Natural killer cell (primary cell): ENCODE measurements around the gene BRINP2. TPM values are rescaled to one million over a fixed set of nuclear protein-coding genes. Genes with fewer than 3 reads are reported as not detected.

ENCODE experiments used
- ATAC-seq, 3 donors: fragments of 150-1000 bp in 2 of 3; fragments of 200-7000 bp in 1 of 3; cut with Tn5 transposase; 1 replicate in 1 of 3; 2 replicates in 2 of 3; pipeline ENCODE4 v1.10.0; 2021; ENCODE audit warnings: mild to moderate bottlenecking in 2 of 3, moderate library complexity in 2 of 3
- DNase-seq, 2 donors: peaks; one replicate each; pipeline versions ENCODE4 v3.0.0 to v3.0.0-alpha.2; 2013 to 2021; ENCODE audit warnings: mixed read lengths in 1 of 2
- H3K27ac ChIP-seq: one replicate; pipeline ENCODE4 v1.5.1; 2013; ENCODE audit warnings: mild to moderate bottlenecking, low read length
- H3K27me3 ChIP-seq: one replicate; pipeline ENCODE4 v1.6.1; 2013; ENCODE audit warnings: low read length; ENCODE audit not compliant: control insufficient read depth, insufficient read depth
- H3K36me3 ChIP-seq: one replicate; pipeline ENCODE4 v1.6.1; 2013; ENCODE audit warnings: low read length; ENCODE audit not compliant: control insufficient read depth, insufficient read depth
- H3K4me1 ChIP-seq: one replicate; pipeline ENCODE4 v1.6.1; 2013; ENCODE audit warnings: low read length; ENCODE audit not compliant: control insufficient read depth, insufficient read depth
- H3K4me3 ChIP-seq: one replicate; pipeline ENCODE4 v1.5.1; 2013; ENCODE audit warnings: low read length
- H3K9me3 ChIP-seq: one replicate; pipeline ENCODE4 v1.6.1; 2013; ENCODE audit warnings: low read length; ENCODE audit not compliant: control insufficient read depth, insufficient read depth
- H3K27ac Mint-ChIP-seq, 2 donors: one replicate each; pipeline ENCODE4 v1.8.0; 2022; ENCODE audit warnings: mild to moderate bottlenecking in 2 of 2, mixed read lengths in 2 of 2, moderate library complexity in 1 of 2
- H3K27me3 Mint-ChIP-seq, 2 donors: one replicate each; pipeline ENCODE4 v1.8.0; 2022; ENCODE audit warnings: low read depth in 2 of 2, mixed read lengths in 2 of 2
- H3K36me3 Mint-ChIP-seq: one replicate; pipeline ENCODE4 v1.8.0; 2022; ENCODE audit warnings: mixed read lengths
- H3K4me1 Mint-ChIP-seq, 2 donors: one replicate each; pipeline ENCODE4 v1.8.0; 2022; ENCODE audit warnings: mixed read lengths in 2 of 2
- H3K4me3 Mint-ChIP-seq: one replicate; pipeline ENCODE4 v1.8.0; 2022; ENCODE audit warnings: mild to moderate bottlenecking, moderate library complexity, mixed read lengths
- H3K9me3 Mint-ChIP-seq, 2 donors: one replicate each; pipeline ENCODE4 v1.8.0; 2022; ENCODE audit warnings: mixed read lengths in 2 of 2
- WGBS: methylation state at CpG from one replicate; pipeline ENCODE4 v1.1.7; 2013; ENCODE audit warnings: missing lambda C conversion rate; ENCODE audit not compliant: insufficient coverage; 5-methylcytosine and 5-hydroxymethylcytosine counted together
- intact Hi-C: fragments of 100-400 bp; cut with micrococcal nuclease; formaldehyde crosslinking; loops from one replicate; pipeline ENCODE4 v1.14.2; 2022
- total RNA-seq, 4 donors: library from RNA; stranded (reverse); fragments of 120-200 nt in 1 of 4; gene quantifications; one replicate each; pipeline versions ENCODE4 v1.2.3 to v1.2.4, GENCODE V29; 2013 to 2022
- TF ChIP-seq, protein P1 (sequence below): fragments of 200-600 bp; IDR thresholded peaks from one replicate; pipeline ENCODE4 v1.8.0; 2022; ENCODE audit warnings: antibody characterized with exemption

BRINP2 gene
- total RNA-seq, 3 donors from 2014 or later (not counting 1 experiment from before 2014, with no cell fraction given), result not detected

DNA sequence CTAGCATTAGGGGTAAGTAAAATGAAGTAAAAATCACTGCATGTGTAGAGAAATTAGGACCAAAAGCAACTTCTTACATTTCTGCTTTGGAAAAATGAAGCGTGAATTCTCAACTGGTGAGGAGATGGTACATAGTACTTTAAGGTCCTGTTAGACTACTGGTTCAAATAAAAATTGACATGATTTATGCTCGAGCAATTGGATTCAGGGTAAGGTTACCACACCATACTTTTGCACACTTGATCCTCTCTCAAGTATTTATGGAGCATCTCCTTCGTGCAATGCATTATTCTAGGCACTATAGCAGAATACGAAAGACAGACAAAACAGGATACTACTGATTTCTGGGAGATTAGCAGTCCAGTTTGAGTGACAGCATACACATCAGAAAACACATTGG, 66.2 kb downstream of the BRINP2 start:
- WGBS, result 81% methylated on average over 4 of the region's 4 CpGs
- Mint-ChIP-seq H3K4me1 (no peaks in the 10 kb centered on the region), H3K27me3 (no peaks in the 10 kb centered on the region), H3K27ac (no peak overlapping the region), H3K36me3 (no peaks in the 10 kb centered on the region), H3K9me3 (peaks cover 4 to 7% of the 10 kb centered on the region in 2 donors), H3K4me3 (no peak overlapping the region)
- TF ChIP-seq, protein P1, sequence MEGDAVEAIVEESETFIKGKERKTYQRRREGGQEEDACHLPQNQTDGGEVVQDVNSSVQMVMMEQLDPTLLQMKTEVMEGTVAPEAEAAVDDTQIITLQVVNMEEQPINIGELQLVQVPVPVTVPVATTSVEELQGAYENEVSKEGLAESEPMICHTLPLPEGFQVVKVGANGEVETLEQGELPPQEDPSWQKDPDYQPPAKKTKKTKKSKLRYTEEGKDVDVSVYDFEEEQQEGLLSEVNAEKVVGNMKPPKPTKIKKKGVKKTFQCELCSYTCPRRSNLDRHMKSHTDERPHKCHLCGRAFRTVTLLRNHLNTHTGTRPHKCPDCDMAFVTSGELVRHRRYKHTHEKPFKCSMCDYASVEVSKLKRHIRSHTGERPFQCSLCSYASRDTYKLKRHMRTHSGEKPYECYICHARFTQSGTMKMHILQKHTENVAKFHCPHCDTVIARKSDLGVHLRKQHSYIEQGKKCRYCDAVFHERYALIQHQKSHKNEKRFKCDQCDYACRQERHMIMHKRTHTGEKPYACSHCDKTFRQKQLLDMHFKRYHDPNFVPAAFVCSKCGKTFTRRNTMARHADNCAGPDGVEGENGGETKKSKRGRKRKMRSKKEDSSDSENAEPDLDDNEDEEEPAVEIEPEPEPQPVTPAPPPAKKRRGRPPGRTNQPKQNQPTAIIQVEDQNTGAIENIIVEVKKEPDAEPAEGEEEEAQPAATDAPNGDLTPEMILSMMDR, result no peak
- Histone ChIP-seq H3K36me3 (no peaks in the 10 kb centered on the region), H3K4me3 (no peak overlapping the region), H3K27ac (no peak overlapping the region), H3K9me3 (peaks cover 2% of the 10 kb centered on the region), H3K27me3 (no peaks in the 10 kb centered on the region), H3K4me1 (no peaks in the 10 kb centered on the region)
- no peak for DNase-seq
- ATAC-seq, result no peak
- intact Hi-C loops, result no loop called here

DNA sequence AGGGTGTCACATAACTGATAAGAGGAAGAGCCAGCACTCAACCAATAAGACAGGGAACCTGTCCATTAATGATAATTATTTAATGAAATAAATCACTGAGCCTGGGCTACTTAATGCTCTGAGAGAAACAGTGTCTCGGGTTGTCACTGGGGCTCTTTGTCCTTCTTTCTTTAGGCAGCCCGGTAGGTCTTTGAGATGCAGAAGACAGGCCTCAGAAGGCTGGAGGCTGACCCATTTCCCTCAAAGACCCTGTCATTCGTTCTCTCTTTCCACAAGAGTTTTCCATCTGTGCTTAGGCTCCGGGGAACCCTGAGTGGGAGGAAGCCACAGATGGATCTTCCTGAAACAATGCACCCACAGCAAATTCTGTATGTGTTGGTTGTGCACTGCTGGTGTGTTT, 68.2 kb downstream of the BRINP2 start:
- intact Hi-C loops, result no loop called here
- ATAC-seq (no peak), DNase-seq (no peak)
- no peak overlapping the region for H3K4me3 ChIP-seq
- H3K36me3 Mint-ChIP-seq, result no peaks in the 10 kb centered on the region
- H3K4me1 Mint-ChIP-seq, result no peaks in the 10 kb centered on the region
- H3K4me1 ChIP-seq, result no peaks in the 10 kb centered on the region
- H3K27ac Mint-ChIP-seq, result no peak overlapping the region
- no peak overlapping the region for H3K4me3 Mint-ChIP-seq
- H3K36me3 ChIP-seq, result no peaks in the 10 kb centered on the region
- TF ChIP-seq, protein P1, result no peak
- H3K9me3 ChIP-seq, result no peaks in the 10 kb centered on the region
- H3K9me3 Mint-ChIP-seq, result peaks cover 9 to 11% of the 10 kb centered on the region in 2 donors
- 48% methylated on average over 2 of the region's 4 CpGs for WGBS
- no peaks in the 10 kb centered on the region for H3K27me3 ChIP-seq
- H3K27me3 Mint-ChIP-seq, result no peaks in the 10 kb centered on the region
- H3K27ac ChIP-seq, result no peak overlapping the region

DNA sequence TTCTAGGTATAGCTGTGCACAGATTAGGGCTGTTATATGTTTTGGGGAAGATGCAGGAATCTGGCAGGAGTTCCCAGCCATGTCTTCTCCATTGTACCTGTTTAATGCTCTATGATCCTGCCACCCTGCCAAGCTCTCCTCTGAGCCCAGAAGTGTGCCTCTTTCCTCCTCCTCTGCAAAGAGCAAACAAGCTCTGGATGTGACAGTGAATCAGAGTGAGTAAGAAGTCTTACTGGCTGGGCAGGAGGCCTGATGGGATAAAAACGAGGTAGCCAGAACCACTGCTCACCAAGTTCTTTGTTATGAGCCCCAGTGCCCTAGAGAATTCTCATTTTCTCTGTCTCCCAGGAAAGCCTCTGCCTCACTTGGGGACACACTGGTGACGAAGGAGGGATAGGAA, 69.0 kb downstream of the BRINP2 start:
- no peaks in the 10 kb centered on the region for H3K27me3 Mint-ChIP-seq
- no peaks in the 10 kb centered on the region for H3K27me3 ChIP-seq
- ATAC-seq, result no peak
- no peak overlapping the region for H3K27ac ChIP-seq
- H3K9me3 Mint-ChIP-seq, result peaks cover 10 to 11% of the 10 kb centered on the region in 2 donors
- no peak for DNase-seq
- TF ChIP-seq, protein P1, result no peak
- no peaks in the 10 kb centered on the region for H3K4me1 Mint-ChIP-seq
- intact Hi-C loops, result no loop called here
- 55% methylated on average over 2 of the region's 2 CpGs for WGBS
- H3K4me3 ChIP-seq, result no peak overlapping the region
- no peaks in the 10 kb centered on the region for H3K9me3 ChIP-seq
- no peaks in the 10 kb centered on the region for H3K36me3 ChIP-seq
- H3K27ac Mint-ChIP-seq, result no peak overlapping the region
- no peaks in the 10 kb centered on the region for H3K4me1 ChIP-seq
- H3K4me3 Mint-ChIP-seq, result no peak overlapping the region
- H3K36me3 Mint-ChIP-seq, result no peaks in the 10 kb centered on the region

DNA sequence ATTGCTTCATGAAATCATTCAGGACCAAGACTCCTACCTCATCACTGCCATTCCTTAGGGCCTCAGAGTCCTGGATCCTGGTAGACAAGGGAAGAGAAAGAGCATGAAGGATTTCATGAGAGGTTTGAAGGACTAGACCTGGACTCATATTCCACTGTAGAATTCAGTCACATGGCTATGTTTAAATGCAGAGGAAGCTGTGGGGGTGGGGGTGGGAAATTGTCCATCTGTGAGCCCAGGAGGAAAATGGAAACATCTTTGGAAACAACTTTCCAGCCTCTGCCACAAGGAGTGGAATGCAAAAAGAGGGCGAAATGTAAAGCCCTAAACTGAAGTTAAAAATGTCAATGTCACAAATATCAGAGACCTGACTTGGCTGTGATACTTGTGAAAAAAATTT, 73.0 kb downstream of the BRINP2 start:
- H3K4me3 ChIP-seq, result no peak overlapping the region
- ATAC-seq, result no peak
- no peak overlapping the region for H3K27ac ChIP-seq
- Mint-ChIP-seq H3K4me1 (no peaks in the 10 kb centered on the region), H3K27ac (no peak overlapping the region), H3K36me3 (no peaks in the 10 kb centered on the region), H3K9me3 (peaks cover 10 to 12% of the 10 kb centered on the region in 2 donors), H3K4me3 (no peak overlapping the region), H3K27me3 (no peaks in the 10 kb centered on the region)
- no peaks in the 10 kb centered on the region for H3K36me3 ChIP-seq
- WGBS, result 79% methylated on average over 1 of the region's 1 CpG
- TF ChIP-seq, protein P1, result no peak
- no peaks in the 10 kb centered on the region for H3K9me3 ChIP-seq
- H3K4me1 ChIP-seq, result no peaks in the 10 kb centered on the region
- no peak for DNase-seq
- intact Hi-C loops, result no loop called here
- no peaks in the 10 kb centered on the region for H3K27me3 ChIP-seq
